Nephron progenitor cell (in vitro differentiated cells): Measurements from ENCODE around the gene MED12L.

ENCODE experiments used
- DNase-seq: peaks from one replicate; pipeline ENCODE4 v3.0.0; 2021
- H3K27ac Mint-ChIP-seq: 2 replicates; pipeline ENCODE4 v1.8.0; 2021; ENCODE audit warnings: mild to moderate bottlenecking, moderate library complexity, mixed read lengths
- H3K27me3 Mint-ChIP-seq: 2 replicates; pipeline ENCODE4 v1.8.0; 2021; ENCODE audit warnings: mild to moderate bottlenecking, low read depth, mixed read lengths; ENCODE audit not compliant: poor library complexity
- H3K36me3 Mint-ChIP-seq: 2 replicates; pipeline ENCODE4 v1.8.0; 2021; ENCODE audit warnings: low read depth, mixed read lengths
- H3K4me1 Mint-ChIP-seq: 2 replicates; pipeline ENCODE4 v1.8.0; 2021; ENCODE audit warnings: mixed read lengths
- H3K4me3 Mint-ChIP-seq: 2 replicates; pipeline ENCODE4 v1.8.0; 2021; ENCODE audit warnings: mild to moderate bottlenecking, moderate library complexity, mixed read lengths
- H3K9me3 Mint-ChIP-seq: 2 replicates; pipeline ENCODE4 v1.8.0; 2021; ENCODE audit warnings: mild to moderate bottlenecking, moderate library complexity, mixed read lengths
- TF ChIP-seq, protein P1 (sequence below): fragments of 200-600 bp; sonication (generic); IDR thresholded peaks from 2 replicates; pipeline ENCODE4 v1.5.0; 2021; ENCODE audit warnings: antibody characterized with exemption

Gene MED12L

DNA sequence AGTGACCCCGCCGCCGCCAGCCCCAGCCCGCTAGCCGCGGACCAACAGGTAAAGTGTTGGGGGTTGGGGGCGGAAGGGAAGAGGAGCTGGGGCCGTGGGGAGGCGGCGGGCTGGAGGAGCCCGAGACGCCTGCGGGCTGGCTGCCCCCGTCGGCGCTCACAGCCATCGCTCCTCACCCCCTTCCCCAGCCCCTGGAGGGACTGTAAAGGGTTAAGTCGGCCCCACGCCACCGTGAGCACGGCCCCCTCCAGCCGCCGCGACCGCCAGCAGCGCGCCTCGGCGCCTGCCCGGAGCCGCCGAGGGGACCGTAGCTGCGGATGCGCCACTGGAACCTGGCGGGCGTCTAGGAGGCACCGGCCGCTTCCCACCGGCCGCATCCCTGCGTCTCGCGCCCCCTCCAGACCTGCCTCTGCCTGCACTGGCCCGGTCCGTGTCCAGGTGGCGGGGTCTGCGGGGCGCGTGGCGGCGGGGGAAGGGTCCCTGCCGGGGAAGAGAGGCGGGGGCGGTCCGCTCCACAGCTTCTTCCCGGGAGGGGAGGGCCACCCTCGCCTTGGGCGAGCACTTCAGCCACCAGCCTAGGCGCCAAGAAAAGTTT, 522 bp downstream of the MED12L start:
- Mint-ChIP-seq H3K4me3 (peak overlapping the region; percentile 91), H3K9me3 (no peaks in the 10 kb centered on the region), H3K4me1 (peaks cover 41% of the 10 kb centered on the region), H3K27ac (no peak overlapping the region), H3K27me3 (peaks cover 22% of the 10 kb centered on the region), H3K36me3 (peaks cover 10% of the 10 kb centered on the region)
- peak; percentile 65 for DNase-seq
- TF ChIP-seq, protein P1, sequence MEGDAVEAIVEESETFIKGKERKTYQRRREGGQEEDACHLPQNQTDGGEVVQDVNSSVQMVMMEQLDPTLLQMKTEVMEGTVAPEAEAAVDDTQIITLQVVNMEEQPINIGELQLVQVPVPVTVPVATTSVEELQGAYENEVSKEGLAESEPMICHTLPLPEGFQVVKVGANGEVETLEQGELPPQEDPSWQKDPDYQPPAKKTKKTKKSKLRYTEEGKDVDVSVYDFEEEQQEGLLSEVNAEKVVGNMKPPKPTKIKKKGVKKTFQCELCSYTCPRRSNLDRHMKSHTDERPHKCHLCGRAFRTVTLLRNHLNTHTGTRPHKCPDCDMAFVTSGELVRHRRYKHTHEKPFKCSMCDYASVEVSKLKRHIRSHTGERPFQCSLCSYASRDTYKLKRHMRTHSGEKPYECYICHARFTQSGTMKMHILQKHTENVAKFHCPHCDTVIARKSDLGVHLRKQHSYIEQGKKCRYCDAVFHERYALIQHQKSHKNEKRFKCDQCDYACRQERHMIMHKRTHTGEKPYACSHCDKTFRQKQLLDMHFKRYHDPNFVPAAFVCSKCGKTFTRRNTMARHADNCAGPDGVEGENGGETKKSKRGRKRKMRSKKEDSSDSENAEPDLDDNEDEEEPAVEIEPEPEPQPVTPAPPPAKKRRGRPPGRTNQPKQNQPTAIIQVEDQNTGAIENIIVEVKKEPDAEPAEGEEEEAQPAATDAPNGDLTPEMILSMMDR, result no peak

DNA sequence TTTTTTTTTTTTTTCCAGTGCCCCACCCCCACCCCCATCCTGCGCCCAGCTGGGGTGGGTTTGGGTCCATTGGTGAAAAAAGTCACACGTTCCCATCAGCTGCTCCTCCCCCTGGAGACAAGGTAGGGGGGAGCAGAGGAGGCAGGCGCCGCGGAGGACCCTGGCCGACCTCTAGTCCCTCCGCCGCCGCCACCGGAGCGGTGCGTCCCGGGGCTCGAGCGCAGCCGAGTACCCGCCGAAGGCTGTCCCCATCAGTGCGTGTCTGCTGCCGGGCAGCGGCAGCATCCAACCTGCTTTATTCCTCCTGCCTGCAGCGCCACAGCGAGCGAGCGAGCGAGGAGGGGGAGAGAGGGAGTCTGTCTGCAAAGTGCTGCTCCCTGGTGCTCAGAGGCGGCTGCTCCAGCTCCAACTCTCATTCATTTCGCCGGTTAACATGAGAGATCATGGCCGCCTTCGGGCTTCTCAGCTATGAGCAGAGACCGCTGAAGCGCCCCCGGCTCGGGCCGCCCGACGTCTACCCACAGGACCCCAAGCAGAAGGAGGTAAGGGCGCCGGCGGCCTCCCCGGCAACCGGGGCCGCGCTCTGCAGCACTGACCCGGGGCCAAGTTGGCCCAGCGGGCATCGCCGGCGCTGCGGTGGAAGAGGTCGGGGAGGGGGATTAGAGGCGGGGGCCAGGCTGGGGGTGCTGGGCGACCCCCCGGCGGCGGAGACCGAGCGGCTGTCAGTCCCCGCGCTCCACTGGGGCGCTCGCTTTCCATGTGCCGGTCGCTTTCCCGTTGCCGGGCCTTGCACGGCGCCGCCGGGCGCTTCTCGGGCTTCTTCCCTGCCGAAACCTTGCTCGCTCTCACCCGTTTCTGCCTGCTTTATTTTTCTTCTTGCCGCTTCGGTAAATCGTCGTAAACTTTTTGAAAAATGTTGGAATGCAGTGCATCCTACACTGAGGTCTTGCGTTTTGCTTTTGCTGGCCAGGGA, 1.3 kb downstream of the MED12L start:
- Mint-ChIP-seq H3K36me3 (peaks cover 10% of the 10 kb centered on the region), H3K27me3 (peaks cover 22% of the 10 kb centered on the region), H3K4me3 (peak overlapping the region; percentile 91), H3K4me1 (peaks cover 45% of the 10 kb centered on the region), H3K9me3 (no peaks in the 10 kb centered on the region), H3K27ac (peak overlapping the region; percentile 93)
- DNase-seq, result peak; percentile 79
- TF ChIP-seq, protein P1, result peak; percentile 20

DNA sequence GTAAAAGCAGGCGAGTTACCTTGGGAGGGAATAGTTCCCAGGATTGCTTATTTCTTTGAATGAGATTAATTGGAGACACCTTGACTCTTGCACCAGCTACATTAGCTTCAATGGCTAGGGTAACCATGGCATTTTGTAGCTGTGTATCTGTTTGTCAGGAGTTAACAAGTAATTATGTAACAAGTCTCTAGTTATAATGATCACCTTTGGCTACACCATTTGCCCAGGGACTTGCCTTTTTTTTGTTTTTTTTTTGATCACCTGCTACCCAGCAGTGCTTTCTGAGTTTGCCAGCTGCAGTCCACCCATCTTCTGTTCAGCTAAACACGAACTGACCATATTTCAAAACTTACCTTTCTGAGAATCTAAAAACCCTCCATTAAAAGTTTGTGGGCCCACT, 2.2 kb downstream of the MED12L start:
- Mint-ChIP-seq H3K4me1 (peaks cover 53% of the 10 kb centered on the region), H3K4me3 (peak overlapping the region; percentile 91), H3K27ac (no peak overlapping the region), H3K9me3 (no peaks in the 10 kb centered on the region), H3K27me3 (peaks cover 22% of the 10 kb centered on the region), H3K36me3 (peaks cover 18% of the 10 kb centered on the region)
- no peak for DNase-seq
- TF ChIP-seq, protein P1, result no peak

DNA sequence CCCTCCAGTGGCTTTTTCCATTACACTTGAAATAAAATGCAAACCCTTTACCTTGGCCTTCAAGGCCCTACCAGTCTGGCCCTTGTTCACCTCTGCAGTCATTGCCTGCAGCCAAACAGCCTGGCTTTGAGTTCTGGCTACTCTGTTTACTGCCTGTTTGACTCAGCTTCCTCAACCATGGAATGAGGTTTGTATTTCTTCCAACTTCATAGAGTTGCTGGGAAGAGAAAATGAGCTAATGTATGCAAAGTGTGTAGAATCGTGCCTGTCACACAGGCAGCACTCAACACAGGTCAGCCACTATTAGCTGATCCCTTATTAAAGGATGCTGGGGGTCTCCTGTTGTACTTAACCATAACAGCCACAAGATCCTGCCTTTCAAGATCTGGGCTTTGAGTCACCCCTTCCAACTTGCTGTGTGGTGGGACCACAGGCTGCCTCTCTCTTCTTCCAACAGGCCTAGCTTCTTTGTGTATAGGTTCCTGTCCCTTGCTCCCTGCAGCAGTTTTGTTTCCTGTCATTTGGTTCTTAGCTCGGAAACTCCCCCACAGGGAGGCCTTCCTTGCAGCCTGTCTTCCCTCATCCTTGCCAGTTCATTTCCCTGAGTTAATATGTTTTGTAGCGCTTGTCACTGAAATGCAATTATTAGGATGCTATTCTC, 6.4 kb downstream of the MED12L start:
- no peak for DNase-seq
- peak overlapping the region; percentile 66 for H3K27ac Mint-ChIP-seq
- H3K4me1 Mint-ChIP-seq, result peaks cover 71% of the 10 kb centered on the region

DNA sequence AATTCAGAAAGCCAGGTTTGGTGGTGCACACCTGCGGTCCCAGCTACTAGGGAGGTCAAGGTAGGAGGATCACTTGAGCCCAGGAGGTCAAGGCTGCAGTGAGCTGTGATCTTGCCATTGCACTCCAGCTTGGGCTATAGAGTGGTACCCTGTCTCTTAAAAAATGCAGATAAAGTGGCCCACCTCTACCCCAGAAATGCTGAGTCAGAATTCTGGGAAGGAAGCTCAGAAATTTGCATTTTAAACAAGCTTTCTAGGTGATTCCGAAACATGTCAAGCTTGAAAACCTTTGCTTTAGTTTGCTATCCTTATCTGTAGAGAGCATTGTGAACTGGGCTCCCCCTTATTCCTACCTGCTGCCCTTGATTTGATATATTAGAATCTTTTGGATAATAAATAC, 7.7 kb downstream of the MED12L start:
- TF ChIP-seq, protein P1, result no peak
- Mint-ChIP-seq H3K27me3 (peaks cover 5% of the 10 kb centered on the region), H3K27ac (no peak overlapping the region), H3K4me3 (no peak overlapping the region), H3K4me1 (peaks cover 73% of the 10 kb centered on the region), H3K9me3 (peaks cover 6% of the 10 kb centered on the region), H3K36me3 (peaks cover 48% of the 10 kb centered on the region)
- no peak for DNase-seq

More for the DNA sequence above, 6.4 kb downstream of the MED12L start:
- TF ChIP-seq, protein P1, result no peak
- H3K36me3 Mint-ChIP-seq, result peaks cover 36% of the 10 kb centered on the region
- no peaks in the 10 kb centered on the region for H3K9me3 Mint-ChIP-seq
- H3K27me3 Mint-ChIP-seq, result peaks cover 5% of the 10 kb centered on the region
- no peak overlapping the region for H3K4me3 Mint-ChIP-seq
